DND-41 (cell line): ENCODE measurements around the gene OCA2.

ENCODE experiments used
- ATAC-seq: fragments of 200-7000 bp; cut with Tn5 transposase; 3 replicates; pipeline ENCODE4 v1.9.1; 2021; ENCODE audit warnings: low read depth; ENCODE audit not compliant: insufficient read depth
- DNase-seq: peaks from one replicate; pipeline ENCODE4 v3.0.0-alpha.2; 2020
- H2AFZ ChIP-seq: 2 replicates; pipeline ENCODE4 v1.6.0; 2012; ENCODE audit warnings: low read depth, low read length
- H3K27ac ChIP-seq: 2 replicates; pipeline ENCODE4 v1.5.1; 2012; ENCODE audit warnings: low read length, inconsistent platforms
- H3K27me3 ChIP-seq: fragments of 200-600 bp; sonication (generic); 2 replicates; pipeline ENCODE4 v1.6.0; 2012; ENCODE audit warnings: low read length, mild to moderate bottlenecking, inconsistent platforms; ENCODE audit not compliant: insufficient read depth, poor library complexity
- H3K36me3 ChIP-seq: 2 replicates; pipeline ENCODE4 v1.5.1; 2012; ENCODE audit warnings: low read length, inconsistent platforms; ENCODE audit not compliant: insufficient read depth
- H3K4me1 ChIP-seq: 2 replicates; pipeline ENCODE4 v1.5.1; 2012; ENCODE audit warnings: mild to moderate bottlenecking, low read length; ENCODE audit not compliant: insufficient read depth
- H3K4me2 ChIP-seq: 2 replicates; pipeline ENCODE4 v1.6.0; 2012; ENCODE audit warnings: mild to moderate bottlenecking, moderate library complexity, low read length, inconsistent platforms; ENCODE audit not compliant: insufficient read depth
- H3K4me3 ChIP-seq, 2 experiments: fragments of 200-600 bp in 1 of 2; shearing (Covaris generic) in 1 of 2; 2 replicates each; pipeline ENCODE4 v1.5.1; 2012 to 2016; ENCODE audit warnings: inconsistent platforms in 2 of 2, low read length in 2 of 2, mild to moderate bottlenecking in 2 of 2, low read depth in 1 of 2, moderate library complexity in 1 of 2
- H3K79me2 ChIP-seq: 2 replicates; pipeline ENCODE4 v1.6.0; 2012; ENCODE audit warnings: low read length, inconsistent platforms; ENCODE audit not compliant: insufficient read depth
- H3K9ac ChIP-seq: 2 replicates; pipeline ENCODE4 v1.6.0; 2012; ENCODE audit warnings: low read depth, mild to moderate bottlenecking, inconsistent platforms, low read length, moderate library complexity
- H3K9me3 ChIP-seq: 2 replicates; pipeline ENCODE4 v1.5.1; 2012; ENCODE audit warnings: low read length, moderate library complexity, mild to moderate bottlenecking, inconsistent platforms; ENCODE audit not compliant: insufficient read depth, severe bottlenecking
- H4K20me1 ChIP-seq: 2 replicates; pipeline ENCODE4 v1.6.0; 2012; ENCODE audit warnings: low read length; ENCODE audit not compliant: insufficient read depth
- EZH2 ChIP-seq: IDR thresholded peaks from 3 replicates; pipeline ENCODE4 v1.6.1; 2012; ENCODE audit warnings: borderline replicate concordance, low read depth, mild to moderate bottlenecking, moderate library complexity, low read length, inconsistent platforms; ENCODE audit not compliant: severe bottlenecking
- TF ChIP-seq, protein P1 (sequence below): IDR thresholded peaks from 2 replicates; pipeline ENCODE4 v1.5.1; 2012; ENCODE audit warnings: borderline replicate concordance, low read length, moderate library complexity, mild to moderate bottlenecking; ENCODE audit not compliant: poor library complexity, severe bottlenecking; ENCODE audit errors: extremely low read depth

Gene OCA2

DNA sequence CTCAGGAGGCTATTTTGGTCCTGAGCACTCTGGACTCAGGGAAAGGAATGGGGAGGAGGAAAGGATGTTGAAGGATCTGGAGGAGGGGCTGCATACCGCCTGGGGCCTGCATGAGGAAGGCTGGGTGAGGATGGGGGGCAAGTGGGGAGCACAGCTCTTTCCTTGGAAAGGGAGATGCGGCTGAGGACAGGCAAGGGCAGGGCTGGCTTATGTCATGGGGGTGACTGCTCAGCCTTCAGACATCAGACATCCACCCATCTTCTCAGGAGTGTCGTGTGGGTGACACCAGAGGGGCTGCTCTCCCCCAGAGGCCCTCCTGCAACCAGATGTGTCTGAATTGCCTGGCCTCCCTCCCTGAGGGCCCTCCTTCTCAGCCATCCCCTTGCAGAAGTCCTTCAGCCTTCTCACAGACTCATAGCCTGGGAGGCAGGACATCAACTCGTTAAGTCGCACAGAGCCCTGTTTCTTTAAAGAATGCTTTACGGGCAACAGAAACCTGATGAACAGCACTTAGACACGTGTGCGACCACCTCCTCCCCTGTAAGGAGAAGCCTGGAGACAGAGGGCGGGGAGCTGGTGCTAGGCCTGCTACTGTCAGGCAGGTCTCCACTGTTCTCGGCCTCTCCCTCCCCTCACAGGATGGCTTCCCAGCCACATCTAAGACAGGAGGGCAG is 252.3 kb downstream of the OCA2 start:
- ATAC-seq (no peak), DNase-seq (no peak)
- Histone ChIP-seq H3K79me2 (no peaks in the 10 kb centered on the region), H4K20me1 (no peaks in the 10 kb centered on the region), H3K9me3 (no peaks in the 10 kb centered on the region), H3K4me3 (no peak overlapping the region), H3K27me3 (no peaks in the 10 kb centered on the region), H3K27ac (no peak overlapping the region), H3K4me2 (no peak overlapping the region), H3K36me3 (no peaks in the 10 kb centered on the region), H3K9ac (no peak overlapping the region), H2AFZ (no peak overlapping the region), H3K4me1 (no peaks in the 10 kb centered on the region)
- TF ChIP-seq, protein P1, sequence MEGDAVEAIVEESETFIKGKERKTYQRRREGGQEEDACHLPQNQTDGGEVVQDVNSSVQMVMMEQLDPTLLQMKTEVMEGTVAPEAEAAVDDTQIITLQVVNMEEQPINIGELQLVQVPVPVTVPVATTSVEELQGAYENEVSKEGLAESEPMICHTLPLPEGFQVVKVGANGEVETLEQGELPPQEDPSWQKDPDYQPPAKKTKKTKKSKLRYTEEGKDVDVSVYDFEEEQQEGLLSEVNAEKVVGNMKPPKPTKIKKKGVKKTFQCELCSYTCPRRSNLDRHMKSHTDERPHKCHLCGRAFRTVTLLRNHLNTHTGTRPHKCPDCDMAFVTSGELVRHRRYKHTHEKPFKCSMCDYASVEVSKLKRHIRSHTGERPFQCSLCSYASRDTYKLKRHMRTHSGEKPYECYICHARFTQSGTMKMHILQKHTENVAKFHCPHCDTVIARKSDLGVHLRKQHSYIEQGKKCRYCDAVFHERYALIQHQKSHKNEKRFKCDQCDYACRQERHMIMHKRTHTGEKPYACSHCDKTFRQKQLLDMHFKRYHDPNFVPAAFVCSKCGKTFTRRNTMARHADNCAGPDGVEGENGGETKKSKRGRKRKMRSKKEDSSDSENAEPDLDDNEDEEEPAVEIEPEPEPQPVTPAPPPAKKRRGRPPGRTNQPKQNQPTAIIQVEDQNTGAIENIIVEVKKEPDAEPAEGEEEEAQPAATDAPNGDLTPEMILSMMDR, result no peak

DNA sequence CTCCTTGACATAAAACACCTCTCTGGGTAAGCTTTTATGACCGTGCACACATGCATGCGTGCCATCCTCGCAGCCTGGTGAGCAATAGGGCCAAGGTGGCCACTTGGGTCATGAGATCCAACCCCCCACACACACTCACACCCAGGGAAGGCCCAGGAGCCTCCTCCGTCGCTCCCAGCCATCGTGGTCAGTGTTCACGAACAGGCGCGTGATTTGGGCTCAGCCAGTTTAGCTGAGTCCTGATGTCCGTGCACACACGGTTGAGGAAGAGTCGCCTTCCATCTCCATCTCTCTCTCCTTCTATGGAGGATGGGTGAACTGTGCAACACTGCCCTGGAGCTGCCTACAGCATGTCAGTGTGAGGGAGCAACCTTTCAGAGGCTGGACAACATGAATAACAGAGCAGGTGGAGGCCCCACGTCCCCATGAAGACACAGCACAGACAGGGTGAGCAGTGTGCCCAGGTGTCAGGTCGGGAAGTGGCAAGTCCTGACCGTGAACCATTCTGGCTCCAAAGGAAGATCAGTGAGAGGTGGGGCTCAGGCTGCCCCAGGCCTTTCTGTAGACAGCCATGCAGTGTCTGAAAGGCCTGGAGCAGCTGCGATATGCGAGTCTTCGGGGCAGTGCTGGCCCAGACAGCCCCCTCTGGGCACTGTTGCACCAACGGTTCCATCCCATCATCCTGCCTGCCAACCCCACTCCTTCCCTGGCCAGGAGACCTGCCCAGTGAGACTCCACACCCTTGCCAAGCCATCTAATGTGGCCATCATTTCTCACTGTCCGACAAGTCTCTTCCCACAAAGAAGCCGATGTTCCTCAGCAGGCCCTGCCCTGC is 253.4 kb downstream of the OCA2 start:
- Histone ChIP-seq H3K79me2 (no peaks in the 10 kb centered on the region), H3K27ac (no peak overlapping the region), H3K27me3 (no peaks in the 10 kb centered on the region), H3K4me3 (no peak overlapping the region), H3K4me1 (no peaks in the 10 kb centered on the region), H3K36me3 (no peaks in the 10 kb centered on the region), H3K4me2 (no peak overlapping the region), H2AFZ (no peak overlapping the region), H4K20me1 (no peaks in the 10 kb centered on the region), H3K9ac (no peak overlapping the region), H3K9me3 (no peaks in the 10 kb centered on the region)
- ATAC-seq (no peak), DNase-seq (no peak)
- TF ChIP-seq, protein P1, result no peak
- TF ChIP-seq EZH2, result no peak

DNA sequence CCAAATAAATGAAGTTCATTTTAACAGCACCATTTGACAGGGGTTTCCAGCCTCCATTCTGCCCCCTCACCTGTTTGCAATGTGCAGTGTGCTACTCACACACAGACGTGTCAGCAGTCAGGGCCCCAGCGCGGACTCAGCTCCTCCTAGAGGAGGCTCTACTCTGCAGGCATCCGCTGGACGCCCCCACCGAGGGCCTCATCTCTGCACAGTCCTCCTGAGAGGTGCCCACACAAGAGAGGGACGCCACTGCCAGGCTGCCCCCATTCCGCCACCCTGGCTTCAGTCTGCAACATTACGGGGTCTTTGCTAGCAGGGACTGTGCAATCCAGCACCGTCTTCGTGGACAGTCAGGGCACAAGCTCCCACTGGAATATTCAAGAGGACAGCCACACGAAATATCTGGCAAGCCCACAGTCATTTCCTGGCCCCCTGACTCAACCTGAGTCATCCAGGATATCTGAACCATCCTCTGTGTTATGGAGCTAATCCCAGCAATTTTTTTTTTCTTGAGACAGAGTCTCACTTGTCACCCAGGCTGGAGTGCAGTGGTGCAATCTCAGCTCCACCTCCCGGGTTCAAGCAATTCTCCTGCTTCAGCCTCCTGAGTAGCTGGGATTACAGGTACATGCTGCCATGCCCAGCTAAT is 255.0 kb downstream of the OCA2 start:
- no peak for ATAC-seq
- Histone ChIP-seq H3K79me2 (no peaks in the 10 kb centered on the region), H3K9me3 (no peaks in the 10 kb centered on the region), H3K4me2 (no peak overlapping the region), H4K20me1 (no peaks in the 10 kb centered on the region), H2AFZ (no peak overlapping the region), H3K4me1 (no peaks in the 10 kb centered on the region), H3K36me3 (no peaks in the 10 kb centered on the region), H3K9ac (no peak overlapping the region), H3K27ac (no peak overlapping the region), H3K27me3 (no peaks in the 10 kb centered on the region), H3K4me3 (no peak overlapping the region)
- no peak for DNase-seq
- TF ChIP-seq EZH2, result no peak
- TF ChIP-seq, protein P1, result no peak
